NOMO-1 (cell line): Measurements from ENCODE around the gene ANKS4B.
"Not testable (repeated sequence)": the region's sequence is repeated elsewhere in the genome, so short reads cannot be mapped to it uniquely, and the experiment has no call there.

Experiments
- DNase-seq, 2 experiments: peaks; one replicate each; lab custom pipeline; 2025; ENCODE audit not compliant: unreplicated experiment in 2 of 2; lab: John Stamatoyannopoulos, UW

Gene ANKS4B

DNA sequence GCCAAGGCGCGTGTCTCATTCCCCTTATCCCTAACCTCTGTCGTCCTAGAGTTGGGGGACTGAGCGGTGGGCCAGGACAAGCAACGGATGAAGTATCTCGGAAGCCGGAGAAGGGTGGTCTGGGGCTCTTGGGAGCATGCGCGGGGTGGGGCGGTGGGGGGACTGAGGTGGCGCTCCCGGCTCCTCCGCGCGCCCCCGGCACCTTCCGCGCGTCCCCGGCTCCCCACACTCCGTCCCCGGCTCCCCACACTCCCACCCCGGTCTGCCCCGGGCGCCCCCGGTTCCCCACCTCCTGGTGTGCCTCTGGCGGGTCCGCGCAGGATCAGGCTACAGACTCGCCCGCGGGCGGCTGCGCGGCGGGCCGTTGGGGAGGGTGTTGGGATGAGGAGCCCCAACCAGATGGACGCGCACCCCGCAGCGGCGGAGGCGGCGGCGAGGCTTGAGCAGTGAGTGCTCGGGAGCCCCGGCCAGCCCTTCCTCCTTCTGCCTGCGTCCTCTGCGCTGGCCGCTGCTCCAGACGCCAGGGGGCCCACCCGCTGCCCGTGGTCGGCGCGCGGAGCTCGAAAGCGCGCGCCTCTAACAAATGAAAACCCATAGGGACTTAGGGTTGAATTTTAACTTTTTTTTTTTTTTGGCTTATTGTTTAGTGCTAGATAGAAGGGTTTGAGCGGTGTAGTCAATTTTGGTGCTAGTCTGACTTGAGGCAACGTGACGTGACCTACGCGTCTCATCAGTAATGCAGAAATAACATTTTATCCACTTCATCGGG, 50.2 kb downstream of the ANKS4B start:
- DNase-seq = peak; percentile 37 to 44

DNA sequence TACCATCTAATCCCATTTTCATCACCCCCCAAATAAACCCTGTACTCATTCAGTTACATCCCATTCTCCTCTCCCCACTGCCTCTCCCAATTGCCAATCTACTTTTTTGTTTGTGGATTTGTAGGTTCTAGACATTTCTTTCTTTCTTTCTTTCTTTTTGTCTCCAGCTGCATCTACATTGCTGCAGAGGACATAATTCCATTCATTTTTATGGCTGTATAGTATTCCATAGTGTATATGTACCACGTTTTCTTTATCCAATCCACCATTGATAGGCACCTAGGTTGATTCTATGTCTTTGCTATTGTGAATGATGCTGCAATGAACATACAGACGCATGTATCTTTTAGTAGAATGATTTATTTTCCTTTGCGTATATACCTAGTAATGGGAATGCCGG, 50.9 kb downstream of the ANKS4B start:
- DNase-seq = no peak

DNA sequence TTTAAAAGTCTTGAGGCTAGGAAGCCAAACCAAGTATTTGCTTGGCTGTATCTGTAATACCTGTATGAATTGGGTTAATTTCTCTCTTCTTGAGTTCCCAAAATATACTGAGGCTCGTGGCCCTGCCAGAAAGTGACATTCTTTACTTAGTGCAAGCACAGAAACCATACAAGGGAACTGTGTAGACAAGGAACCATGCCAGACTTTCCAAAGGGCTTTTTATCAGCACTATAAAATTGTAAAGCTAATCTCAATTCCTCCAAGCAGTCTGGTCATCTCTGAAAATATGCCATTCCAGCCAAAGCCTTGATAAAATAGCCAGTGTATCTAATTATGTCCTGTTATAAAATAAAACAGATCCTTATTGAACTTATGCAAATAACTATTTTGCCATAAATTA, 51.8 kb downstream of the ANKS4B start:
- DNase-seq = no peak

DNA sequence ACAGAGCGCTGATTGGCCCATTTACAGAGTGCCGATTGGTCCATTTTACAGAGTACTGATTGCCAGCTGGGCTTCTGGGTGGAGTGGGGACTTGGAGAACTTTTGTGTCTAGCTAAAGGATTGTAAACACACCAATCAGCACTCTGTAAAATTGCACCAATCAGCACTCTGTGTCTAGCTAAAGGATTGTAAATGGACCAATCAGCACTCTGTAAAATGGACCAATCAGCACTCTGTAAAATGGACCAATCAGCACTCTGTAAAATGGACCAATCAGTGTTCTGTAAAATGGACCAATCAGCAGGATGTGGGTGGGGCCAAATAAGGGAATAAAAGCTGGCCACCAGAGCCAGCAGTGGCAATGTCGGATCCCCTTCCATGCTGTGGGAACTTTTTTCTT, 56.3 kb downstream of the ANKS4B start:
- DNase-seq = not testable (repeated sequence)

DNA sequence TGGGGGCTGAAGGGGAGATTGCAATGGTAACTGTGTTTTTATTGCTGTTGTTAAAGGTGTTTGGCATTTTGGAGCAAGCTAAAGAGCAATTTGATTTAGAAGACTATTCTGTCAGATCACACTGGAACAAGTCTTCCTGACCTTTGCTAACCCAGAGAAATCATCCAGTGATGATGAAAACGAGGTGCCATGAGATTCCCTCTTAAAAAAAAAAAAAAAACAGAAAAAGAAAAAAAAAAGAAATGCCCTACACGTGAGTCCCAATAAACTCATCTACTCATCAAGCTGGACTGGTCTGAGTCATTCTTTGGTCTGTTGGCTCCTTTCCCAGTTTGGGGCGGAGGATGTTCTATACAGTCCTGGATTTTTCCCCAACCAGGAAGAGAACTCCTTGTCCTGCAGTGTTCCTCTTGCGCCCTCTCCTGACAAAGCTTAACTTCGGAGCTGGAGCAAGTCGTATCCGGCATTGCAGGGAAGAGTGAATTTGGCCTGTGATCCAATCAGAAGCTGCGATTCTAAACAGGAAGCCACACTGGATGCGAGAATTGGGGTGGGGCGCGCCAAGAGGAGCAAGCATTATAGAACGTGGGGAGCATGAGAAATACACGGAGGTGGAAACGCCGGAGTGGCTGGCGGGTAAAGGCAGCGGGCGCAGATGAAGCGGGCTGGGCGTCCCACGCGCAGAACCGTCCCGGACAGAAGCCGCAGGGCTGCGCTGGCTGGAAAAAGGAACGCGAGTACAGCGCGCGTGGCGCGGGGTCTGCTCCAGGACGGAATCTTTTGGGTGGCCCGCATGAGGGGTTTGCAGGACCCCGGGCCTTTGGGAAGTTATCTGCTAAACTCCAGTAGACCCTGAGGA, 67.0 kb downstream of the ANKS4B start:
- DNase-seq = peak; percentile 92

DNA sequence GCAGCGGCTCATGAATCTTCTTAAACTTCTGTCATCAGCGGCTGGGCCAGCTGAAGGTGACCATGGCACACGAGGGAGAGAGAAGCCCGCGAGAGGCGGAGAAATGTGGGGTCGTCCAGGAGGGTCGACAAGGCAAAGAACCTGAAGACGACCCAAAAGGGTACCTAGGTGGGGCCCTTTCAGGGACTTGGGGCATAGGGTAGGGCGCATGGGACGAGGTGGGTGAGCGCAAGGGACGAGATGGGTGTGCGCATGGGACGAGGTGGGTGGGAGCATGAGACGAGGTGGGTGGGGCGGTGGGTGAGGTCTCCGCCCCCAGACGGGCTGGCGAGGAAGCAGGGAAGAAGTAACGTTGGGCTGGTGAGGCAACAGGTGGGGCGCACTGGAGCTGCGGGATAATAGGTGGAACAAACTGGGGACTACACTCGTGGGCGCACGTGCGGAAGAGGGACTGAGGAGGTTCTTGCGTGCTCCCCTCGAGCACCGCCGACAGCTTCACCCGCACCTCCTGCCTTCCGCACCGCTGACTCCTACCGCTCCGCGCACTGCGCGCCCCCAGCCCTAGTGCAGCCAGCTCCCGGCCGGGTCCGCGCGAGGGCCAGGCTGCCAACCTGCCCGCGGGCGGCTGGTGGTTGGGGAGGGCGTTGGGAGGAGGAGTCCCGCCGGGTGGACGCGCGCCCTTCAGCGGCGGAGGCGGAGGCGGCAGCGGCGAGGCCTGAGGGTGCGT, 67.8 kb downstream of the ANKS4B start:
- DNase-seq = peak; percentile 83 to 86

DNA sequence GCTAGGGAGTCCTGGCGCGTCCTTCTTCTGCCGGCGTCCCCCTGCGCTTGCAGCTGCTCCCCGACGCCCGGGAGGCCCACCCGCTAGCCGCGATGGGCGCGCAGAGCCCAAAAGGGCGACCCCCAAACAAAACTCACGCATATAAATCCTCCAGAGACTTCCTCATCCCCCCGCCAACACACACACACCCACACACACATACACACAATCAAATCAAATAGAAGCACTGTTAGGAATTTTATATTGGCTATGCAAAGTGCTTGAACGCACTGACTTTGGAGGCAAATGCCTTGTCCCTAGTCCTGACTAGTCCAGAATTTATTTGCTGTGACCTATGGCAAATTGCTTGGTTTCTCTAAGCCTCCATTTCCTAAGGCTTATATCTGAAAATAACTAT, 68.4 kb downstream of the ANKS4B start:
- no peak for DNase-seq

DNA sequence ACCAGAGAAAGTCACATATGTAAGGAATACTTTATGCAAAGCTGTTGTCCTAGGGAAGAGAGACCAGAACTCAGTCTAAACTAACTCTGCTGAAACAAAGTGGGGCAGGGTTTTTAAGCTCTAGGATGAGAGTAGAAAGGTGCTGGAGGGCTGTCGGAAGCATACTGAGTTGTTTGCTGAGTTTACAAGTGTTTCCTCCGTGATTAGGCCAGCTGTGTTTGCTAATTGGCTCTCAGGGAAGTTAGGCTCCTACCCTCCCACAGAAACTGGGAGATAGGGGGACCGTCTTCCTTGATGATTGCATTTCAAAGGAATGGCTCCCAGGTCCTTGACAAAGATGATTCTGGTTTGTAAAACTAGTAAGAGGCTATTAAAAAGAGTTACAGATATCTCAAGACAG, 69.0 kb downstream of the ANKS4B start:
- no peak for DNase-seq

DNA sequence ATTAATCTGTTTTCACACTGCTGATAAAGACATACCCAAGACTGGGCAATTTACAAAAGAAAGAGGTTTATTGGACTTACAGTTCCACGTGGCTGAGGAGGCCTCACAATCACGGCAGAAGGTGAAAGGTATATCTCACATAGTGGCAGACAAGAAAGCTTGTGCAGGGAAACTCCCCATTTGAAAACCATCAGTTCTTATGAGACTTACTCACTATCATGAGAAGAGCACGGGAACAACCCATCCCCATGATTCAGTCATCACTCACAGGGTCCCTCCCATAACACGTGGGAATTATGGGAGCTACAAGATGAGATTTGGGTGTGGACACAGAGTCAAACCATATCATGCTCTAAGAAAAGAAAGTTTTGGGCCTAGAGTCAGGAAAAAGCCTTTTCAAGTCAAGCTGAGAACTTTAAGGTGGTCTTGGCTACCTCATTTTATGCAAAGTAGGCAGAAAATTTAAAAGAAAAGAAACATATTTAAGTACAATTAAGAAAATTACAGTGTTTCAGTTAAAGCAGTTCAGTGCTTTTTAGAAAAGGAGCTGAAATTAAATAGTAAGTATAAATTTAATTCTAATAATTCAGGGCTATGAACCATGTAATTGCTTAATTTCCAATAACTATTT, 69.5 kb downstream of the ANKS4B start:
- DNase-seq = no peak
